ENCODE results near the gene TANGO6.

Gene TANGO6

DNA sequence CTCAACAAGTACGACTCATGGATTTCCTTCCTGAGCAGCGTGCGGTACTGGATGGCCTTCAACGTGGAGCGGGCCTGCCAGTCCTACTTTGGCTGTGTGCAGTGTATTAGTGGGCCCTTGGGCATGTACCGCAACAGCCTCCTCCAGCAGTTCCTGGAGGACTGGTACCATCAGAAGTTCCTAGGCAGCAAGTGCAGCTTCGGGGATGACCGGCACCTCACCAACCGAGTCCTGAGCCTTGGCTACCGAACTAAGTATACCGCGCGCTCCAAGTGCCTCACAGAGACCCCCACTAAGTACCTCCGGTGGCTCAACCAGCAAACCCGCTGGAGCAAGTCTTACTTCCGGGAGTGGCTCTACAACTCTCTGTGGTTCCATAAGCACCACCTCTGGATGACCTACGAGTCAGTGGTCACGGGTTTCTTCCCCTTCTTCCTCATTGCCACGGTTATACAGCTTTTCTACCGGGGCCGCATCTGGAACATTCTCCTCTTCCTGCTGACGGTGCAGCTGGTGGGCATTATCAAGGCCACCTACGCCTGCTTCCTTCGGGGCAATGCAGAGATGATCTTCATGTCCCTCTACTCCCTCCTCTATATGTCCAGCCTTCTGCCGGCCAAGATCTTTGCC, 271.1 kb downstream of the TANGO6 start:
- TF ChIP-seq, protein P1, sequence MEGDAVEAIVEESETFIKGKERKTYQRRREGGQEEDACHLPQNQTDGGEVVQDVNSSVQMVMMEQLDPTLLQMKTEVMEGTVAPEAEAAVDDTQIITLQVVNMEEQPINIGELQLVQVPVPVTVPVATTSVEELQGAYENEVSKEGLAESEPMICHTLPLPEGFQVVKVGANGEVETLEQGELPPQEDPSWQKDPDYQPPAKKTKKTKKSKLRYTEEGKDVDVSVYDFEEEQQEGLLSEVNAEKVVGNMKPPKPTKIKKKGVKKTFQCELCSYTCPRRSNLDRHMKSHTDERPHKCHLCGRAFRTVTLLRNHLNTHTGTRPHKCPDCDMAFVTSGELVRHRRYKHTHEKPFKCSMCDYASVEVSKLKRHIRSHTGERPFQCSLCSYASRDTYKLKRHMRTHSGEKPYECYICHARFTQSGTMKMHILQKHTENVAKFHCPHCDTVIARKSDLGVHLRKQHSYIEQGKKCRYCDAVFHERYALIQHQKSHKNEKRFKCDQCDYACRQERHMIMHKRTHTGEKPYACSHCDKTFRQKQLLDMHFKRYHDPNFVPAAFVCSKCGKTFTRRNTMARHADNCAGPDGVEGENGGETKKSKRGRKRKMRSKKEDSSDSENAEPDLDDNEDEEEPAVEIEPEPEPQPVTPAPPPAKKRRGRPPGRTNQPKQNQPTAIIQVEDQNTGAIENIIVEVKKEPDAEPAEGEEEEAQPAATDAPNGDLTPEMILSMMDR (IDR thresholded peaks at IDR 0.05), result no peak
- no peak for TF ChIP-seq ZFX (IDR thresholded peaks at IDR 0.05; ENCODE audit: borderline replicate concordance)
- H3K27ac ChIP-seq, result no peak overlapping the region

DNA sequence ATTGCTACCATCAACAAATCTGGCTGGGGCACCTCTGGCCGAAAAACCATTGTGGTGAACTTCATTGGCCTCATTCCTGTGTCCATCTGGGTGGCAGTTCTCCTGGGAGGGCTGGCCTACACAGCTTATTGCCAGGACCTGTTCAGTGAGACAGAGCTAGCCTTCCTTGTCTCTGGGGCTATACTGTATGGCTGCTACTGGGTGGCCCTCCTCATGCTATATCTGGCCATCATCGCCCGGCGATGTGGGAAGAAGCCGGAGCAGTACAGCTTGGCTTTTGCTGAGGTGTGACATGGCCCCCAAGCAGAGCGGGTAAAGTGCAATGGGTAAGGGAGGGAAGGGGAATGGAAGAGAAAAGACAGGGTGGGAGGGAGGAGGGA, 271.6 kb downstream of the TANGO6 start:
- no peak overlapping the region for H3K27ac ChIP-seq

DNA sequence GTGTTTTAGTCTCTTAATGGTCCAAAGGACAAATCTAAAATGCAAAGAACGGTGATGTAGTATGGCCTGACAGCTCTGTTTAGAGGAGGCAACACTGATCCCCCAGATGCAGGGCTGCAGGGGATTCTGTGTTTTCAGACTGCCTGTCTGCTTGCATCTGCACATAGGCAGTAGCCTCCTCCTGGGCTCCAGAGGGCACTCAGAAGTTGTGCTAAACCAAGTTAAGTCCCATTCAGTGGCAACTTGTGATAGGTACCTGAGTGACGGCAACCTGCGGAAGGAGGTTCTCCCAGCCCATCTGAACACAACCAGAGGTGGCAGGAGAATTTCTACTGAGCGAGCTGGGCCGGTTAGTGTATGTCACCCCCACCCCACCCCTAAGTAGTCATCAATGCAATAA, 272.0 kb downstream of the TANGO6 start:
- TF ChIP-seq, protein P1 (IDR thresholded peaks at IDR 0.05), result no peak
- TF ChIP-seq ZFX (IDR thresholded peaks at IDR 0.05; ENCODE audit: borderline replicate concordance), result no peak
- H3K27ac ChIP-seq, result no peak overlapping the region

More for the DNA sequence above, 271.6 kb downstream of the TANGO6 start:
- no peak for TF ChIP-seq ZFX (IDR thresholded peaks at IDR 0.05; ENCODE audit: borderline replicate concordance)
- TF ChIP-seq, protein P1 (IDR thresholded peaks at IDR 0.05), result no peak

DNA sequence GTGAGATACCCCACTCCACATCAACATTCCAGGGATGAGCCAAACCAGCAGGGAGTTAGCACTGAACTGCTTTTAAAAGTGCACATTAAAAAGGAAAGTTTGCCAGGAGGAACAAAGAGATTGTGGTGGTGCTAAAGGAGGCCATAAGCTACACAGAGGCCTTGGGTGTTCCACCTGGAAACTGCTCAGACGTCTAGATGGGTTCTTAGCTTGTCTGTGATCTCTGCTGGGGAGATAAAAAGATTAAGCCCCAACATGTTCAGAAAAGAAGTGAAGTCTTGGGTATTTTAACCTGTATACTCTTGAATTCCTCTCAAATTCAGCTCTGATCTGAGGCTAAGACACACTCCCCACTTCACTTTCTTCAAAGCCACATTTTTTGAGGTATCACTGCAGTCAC, 272.5 kb downstream of the TANGO6 start:
- no peak overlapping the region for H3K27ac ChIP-seq
- TF ChIP-seq ZFX (IDR thresholded peaks at IDR 0.05; ENCODE audit: borderline replicate concordance), result no peak
- TF ChIP-seq, protein P1 (IDR thresholded peaks at IDR 0.05), result no peak

DNA sequence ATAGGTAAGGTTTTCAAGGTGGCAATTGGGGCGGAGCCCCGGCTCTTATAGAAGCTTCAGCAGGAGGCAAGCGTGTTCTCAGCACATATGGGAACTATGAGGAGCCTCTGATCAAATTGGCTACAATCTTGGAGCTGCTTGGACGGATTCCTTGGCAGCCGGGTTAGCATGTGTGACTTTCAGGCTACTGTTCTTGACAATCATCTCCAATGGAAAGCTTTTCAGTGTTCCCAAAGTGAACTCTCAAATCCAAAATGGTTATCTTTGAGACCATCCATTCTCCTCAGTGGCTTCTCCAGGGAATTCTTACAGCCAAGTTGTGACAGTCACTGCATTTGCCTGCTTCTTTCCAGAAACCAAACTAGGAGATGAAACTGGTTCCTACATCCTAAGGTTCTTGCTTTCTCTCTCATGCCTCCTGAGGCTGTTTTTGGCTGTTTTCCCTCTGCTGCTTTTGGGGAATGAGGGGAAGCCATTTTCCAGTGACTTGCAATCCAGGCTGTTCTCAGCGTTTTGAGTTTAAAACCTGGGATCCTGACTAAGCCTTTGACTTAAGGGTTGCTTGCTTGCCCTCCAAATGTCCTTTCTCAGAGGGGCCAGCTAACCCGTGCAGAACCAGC, 273.0 kb downstream of the TANGO6 start:
- TF ChIP-seq, protein P1 (IDR thresholded peaks at IDR 0.05), result no peak
- TF ChIP-seq ZFX (IDR thresholded peaks at IDR 0.05; ENCODE audit: borderline replicate concordance), result no peak
- no peak overlapping the region for H3K27ac ChIP-seq

DNA sequence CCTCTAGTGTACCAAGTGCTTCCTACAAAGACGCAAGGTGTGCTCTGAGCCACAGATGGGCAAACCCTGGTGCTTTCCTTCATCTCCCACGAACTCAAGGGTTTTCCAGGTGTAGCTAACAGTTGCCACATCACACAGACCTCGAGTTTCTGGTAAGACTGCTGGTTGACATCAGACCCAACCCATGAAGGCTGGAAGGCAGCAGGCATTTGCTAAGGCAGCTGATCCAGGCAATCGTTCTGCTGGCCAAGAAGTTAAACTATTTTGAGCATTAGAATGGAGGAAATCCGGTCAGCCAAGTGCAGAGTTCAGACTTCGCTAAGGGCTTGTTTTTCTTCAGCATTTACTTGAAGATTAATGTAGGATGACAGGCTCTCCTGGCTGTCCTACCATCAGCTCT, 273.6 kb downstream of the TANGO6 start:
- no peak overlapping the region for H3K27ac ChIP-seq
- TF ChIP-seq ZFX (IDR thresholded peaks at IDR 0.05; ENCODE audit: borderline replicate concordance), result no peak
- TF ChIP-seq, protein P1 (IDR thresholded peaks at IDR 0.05), result no peak

DNA sequence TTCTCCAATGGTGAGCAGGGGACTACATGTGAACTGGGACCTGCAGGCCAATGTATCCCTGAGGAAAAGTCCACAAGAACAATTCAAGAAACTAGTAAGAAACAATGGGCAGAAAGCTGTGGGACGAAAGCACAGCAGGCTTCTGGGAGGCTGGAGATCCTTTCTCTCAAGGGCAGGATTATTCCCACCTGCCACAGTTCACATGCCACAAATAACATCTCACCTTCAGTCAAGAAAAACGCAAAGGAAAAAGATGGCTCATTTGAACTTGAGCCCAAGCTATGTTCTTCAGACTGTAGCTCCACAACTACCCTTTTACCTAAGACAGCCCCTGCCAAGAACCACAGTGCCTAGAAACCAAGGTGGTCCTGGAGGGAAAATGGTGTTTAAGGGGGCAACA, 275.1 kb downstream of the TANGO6 start:
- TF ChIP-seq, protein P1 (IDR thresholded peaks at IDR 0.05), result no peak
- TF ChIP-seq ZFX (IDR thresholded peaks at IDR 0.05; ENCODE audit: borderline replicate concordance), result no peak
- H3K27ac ChIP-seq, result no peak overlapping the region
